NCI-H2081 (cell line): ENCODE data around the gene CUL9.
A peak's percentile ranks its signal among the peaks of the same experiment; 100 is the strongest.
"Not testable (repeated sequence)": the region's sequence is repeated elsewhere in the genome, so short reads cannot be mapped to it uniquely, and the experiment has no call there.

ENCODE experiments used
- DNase-seq, 2 experiments: peaks; one replicate each; lab custom pipeline; 2025; lab: John Stamatoyannopoulos, UW

Gene CUL9

DNA sequence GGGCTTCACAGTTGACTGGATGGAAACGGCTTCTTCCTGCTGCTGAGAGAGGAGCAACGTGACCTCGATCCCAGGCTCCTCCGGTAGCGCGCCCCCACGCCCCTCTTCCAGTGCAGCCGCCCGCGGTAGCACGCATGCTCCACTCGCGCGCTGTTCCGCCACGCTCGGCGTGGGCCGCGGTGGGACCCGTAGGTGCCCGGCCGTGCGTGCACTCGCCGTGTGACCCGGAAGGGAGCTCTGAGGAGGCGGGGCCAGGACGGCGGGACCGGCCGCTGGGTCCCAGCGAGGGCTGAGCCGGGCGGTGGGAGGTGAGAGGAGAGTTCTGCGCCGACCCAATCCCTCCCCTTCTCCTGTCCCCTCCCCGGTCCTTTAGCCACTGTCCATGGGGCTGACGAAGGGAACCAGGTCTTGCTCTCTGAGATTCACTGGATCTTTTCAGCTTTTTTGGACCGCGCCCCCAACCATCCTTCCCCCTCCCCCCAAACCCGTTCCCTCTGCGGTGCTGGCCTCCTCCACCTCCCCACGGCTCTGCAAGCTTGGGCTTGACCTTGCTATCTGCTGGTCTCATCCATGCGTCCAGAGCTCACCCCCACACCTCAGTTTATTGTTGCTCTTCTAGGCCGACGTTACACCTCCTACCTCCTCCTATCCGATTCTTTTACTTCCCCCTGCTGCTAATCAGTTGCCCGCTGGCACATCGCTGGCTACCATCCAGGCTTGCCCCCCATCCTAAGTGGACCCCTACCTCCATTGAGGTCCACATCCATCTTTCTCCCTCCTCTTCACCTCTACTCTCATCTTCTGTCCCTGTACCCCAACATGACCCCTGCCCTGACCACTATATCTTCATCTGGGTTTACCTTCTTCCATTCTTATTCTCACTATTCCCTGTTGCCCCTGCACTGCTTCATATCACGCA, at the start of gene CUL9:
TSS of gene CUL9 (plus strand) at position 255 of the 919 bp plus-strand sequence. CDS start 2,115 bp downstream, outside the sequence.
- peak; percentile 56 to 77 for DNase-seq

DNA sequence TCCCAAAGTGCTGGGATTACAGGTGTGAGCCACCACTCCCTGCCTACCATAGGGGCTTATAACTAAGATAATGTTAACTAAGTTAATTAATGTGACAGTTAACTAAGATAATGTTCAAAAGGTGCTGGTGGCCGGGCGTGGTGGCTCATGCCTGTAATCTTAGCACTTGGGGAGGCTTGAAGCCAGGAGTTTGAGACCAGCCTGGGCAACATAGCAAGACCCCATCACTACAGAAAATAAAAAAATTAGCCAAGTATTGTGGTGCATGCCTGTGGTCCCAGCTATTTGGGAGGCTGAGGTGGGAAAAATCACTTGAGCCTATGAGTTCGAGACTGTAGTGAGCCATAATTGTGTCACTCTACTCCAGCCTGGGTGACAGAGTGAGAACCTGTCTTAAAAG, 43.7 kb upstream of the CUL9 start:
- no peak for DNase-seq

DNA sequence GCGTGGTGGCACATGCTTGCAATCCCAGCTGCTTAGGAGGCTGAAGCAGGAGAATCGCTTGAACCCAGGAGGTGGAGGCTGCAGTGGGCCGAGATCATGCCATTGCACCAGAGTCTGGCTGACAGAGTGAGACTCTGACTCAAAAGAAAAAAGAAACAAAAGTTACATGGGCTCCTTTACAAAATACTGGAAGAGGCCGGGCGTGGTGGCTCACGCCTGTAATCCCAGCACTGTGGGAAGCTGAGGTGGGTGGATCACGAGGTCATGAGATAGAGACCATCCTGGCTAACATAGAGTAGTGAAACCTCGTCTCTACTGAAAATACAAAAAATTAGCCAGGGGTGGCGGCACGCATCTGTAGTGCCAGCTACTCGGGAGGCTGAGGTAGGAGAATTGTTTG, 42.0 kb upstream of the CUL9 start:
- not testable (repeated sequence) for DNase-seq

DNA sequence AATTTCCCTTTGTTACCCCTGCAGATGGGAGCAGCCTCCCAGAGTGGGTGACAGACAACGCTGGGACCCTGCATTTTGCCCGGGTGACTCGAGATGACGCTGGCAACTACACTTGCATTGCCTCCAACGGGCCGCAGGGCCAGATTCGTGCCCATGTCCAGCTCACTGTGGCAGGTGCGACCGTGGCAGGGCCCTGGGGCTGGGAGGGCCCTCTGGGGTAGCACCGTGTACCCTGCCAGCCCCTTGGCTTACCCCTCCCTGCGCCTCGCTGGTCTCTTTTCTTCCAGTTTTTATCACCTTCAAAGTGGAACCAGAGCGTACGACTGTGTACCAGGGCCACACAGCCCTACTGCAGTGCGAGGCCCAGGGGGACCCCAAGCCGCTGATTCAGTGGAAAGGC, 40.4 kb upstream of the CUL9 start:
- no peak for DNase-seq

DNA sequence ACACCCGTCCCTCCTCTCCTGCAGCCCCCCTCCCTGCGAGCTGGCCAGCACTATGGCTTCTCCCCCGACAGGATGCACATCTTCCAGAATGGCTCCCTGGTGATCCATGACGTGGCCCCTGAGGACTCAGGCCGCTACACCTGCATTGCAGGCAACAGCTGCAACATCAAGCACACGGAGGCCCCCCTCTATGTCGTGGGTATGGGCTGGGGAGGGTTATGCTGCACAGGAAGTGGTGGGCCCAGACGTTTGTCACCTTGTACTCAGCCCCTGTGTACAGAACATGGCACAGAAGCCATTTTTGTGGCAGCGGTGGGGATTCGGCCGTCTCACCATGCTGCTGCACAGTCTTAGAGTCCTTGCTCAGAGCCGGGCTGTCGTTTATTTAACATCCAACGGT, 39.9 kb upstream of the CUL9 start:
- no peak for DNase-seq

DNA sequence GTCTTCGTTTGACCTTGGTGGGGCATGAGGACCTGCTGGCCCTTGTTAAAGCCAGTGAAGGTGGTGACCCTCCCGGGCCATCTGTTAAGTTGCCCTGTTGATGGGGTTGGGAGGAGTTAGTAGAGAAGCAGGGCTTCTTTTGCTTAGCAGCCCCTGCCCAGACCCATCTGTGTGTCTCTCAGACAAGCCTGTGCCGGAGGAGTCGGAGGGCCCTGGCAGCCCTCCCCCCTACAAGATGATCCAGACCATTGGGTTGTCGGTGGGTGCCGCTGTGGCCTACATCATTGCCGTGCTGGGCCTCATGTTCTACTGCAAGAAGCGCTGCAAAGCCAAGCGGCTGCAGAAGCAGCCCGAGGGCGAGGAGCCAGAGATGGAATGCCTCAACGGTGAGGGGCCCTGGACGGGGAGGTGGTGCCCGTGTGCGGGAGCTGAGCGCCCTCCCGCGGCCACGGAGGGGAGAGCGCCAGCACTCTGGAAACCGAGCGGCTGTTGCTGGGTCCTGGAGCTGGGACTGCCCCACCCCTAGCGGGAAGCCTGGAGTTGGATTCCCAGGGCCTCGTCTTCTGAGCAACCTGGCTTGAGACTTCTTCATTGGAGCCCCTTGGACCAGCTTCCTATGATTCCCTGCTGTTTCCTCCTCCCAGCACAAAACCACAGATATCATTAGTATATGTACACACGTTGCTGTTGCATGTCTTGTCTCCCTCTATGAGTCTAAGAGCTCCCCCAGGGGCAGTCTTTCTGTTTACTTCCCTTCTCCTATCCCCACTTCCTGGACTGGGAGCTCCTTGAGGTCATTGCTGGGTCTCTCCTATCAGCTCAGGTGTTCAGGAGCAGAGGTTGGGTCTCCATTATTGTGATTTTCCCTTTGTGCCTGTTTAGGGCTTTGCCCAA, 38.5 kb upstream of the CUL9 start:
- peak; percentile 81 to 86 for DNase-seq

DNA sequence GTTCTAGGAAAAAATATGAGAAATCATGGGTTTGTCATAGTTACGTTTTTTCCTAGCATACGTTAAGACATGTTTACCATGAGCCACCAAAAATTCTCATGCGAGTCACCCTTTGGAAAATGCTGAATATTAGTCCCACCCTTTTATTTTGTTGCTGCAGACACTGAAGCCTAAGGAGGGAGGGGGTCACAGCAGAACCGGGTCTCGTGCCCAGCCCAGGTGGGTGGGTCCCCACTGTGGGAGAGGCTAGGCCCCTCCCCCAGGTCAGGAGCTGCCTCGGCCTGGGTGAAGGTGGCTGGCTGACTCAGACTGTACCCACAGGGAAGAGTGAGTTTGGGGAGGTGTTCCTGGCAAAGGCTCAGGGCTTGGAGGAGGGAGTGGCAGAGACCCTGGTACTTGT, 37.1 kb upstream of the CUL9 start:
- DNase-seq: no peak

DNA sequence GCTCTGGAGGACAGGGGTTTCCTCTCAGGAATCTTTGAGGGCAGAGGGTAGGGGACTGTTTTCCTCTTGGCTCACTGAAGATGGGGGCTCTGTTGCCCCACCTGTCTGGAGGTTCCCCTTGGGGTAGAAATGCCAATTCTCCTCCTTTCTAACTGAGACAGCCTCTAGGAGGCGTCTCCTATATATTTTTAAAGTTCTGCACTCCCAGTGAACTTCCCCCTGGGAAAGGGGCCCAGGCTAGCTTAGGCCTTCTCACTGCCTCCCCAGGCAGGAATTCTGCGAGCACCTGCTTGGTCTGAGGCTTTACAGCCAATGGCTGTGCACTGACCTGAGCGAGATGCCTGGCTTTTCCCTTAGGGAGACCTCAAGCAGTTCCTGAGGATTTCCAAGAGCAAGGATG, 35.7 kb upstream of the CUL9 start:
- no peak for DNase-seq

DNA sequence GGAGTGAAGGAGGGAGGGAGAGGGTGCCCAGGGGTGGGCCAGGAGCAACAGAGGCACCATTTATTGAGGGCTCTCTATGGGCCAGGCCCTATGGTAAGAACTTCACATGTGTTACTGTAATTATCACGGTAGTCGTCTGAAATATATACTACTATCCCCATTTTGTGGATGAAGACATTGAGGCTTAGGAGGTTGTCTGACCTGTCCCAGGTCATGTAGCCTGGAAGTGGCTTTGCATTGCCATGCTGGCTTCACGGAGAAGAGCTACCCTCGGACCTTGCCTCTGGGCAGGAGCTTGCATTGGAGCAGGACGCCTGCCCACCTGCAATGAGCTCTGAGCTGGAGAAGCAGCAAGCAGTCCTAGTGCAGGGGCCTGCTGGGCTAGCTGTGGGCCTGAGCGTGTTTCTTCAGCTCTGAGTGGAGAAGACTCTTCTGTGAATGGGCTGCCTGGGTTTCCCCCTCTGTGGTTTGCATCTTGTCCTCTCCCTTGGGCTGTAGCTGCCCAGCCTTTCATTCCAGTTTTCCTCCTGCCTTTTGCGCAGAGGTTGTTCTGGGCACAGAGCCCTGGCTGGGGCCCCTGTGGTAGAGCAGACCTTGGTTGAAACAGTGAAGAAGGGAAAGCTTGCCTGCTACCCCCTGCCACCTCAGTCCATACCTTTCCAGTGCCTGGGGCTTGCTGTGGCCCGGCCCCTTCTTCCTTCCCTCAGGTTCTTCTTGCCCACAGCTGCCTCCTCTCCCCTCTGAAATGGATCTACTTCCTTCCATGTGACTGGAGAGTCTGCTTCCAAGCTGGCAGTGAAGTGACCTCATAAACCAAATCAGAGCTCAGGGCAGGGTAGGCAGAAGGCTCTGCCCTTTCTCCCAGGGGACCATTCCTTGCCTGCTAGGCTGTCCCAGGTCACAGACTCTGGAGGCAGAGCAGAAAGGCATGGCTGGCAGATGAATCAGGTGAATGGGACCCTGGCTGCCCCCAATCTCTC, 35.0 kb upstream of the CUL9 start:
- DNase-seq: no peak

DNA sequence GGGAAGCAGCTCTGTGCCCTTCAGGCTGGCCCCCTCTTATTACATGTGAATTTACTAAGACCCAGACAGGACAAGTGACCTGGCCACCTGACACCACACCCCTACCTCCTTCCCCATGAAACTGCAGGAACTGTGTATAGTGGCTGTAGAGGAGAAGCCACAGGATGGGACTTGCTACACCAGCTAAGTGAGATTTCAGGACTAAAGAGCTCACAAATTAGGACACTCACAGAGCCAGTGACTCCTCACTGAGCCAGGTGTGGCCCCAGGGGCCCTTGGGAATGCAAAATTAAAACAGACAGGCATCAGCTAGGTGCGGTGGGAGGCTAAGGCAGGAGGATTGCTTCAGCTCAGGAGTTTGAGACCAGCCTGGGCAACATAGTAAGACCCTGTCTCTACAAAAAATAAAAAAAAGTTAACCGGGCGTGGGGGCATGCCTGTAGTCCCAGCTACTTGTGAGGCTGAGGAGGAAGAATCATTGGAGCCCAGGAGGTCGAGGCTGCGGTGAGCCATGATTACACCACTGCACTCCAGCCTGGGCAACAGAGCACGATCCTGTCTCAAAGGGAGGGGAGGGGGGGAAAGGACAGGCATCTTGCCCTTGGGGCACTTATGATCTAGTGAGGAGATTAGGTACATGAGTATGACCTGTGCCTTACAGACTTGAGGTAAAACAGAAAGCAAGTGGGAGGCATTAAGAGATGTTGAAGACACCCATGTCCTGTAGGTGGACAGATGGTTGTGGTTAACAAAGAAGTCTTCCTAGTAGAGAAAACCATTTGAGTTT, 34.1 kb upstream of the CUL9 start:
- DNase-seq: no peak

DNA sequence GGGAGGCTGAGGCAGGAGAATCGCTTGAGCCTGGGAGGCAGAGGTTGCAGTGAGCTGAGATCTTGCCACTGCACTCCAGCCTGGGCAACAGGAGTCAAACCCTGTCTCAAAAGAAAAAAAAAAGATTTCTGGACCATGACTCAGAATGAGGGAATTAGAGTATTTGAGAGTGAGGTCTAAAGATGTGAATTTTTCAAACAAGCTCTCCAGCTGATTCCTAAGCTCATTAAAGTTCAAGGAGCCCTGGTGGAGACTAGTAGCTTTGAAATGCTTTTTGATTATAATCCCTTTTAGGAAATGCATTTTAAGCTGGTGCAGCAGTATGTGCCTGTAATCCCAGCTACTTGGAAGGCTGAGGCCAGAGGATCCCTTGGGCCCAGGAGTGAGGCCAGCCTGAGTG, 32.7 kb upstream of the CUL9 start:
- DNase-seq: no peak

DNA sequence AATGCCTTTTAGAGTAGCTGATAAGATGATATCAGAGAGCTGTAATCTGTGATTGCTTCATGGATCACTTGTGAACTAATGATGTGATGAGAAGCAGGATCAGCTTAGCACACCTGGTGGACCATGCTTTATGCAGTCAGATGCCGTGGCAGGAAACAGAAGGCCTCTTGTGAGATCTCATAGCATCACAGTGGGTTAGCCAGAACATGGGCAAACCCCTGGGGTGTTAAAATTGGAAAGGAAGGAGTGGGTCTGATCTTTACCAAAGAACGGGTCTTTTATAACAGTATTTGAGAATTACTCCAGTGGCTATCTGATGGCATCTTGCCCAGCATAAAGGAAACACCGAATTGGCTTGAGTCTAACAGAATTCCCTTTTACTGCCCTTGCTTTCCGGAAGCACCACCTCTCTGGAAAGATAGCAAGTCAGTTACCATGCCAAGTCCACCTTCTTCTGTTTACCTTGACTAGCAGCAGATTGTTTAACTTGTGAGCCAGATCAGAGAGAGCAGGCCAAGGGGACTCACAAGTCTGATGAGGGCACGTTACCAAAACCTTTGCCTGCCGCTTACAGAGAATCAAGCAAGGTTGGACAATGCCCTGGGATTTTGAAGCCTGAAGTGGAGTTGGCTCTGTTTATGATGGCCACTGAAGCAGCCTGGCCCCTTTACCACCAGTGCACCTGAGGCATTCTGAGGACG, 31.8 kb upstream of the CUL9 start:
- no peak for DNase-seq

DNA sequence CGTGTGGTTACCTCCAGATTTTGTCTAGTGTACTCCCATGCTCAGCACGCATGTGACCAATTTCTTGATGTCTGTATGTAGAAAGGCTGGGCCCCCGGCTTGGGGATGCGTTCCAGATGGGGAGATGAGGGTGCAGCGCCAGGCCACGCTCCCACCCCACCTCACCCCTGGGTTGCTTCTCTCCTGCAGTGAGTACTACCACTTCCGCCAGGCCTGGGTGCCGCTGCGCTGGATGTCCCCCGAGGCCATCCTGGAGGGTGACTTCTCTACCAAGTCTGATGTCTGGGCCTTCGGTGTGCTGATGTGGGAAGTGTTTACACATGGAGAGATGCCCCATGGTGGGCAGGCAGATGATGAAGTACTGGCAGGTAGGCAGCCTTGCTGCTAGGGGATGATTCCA, 22.4 kb upstream of the CUL9 start:
- no peak for DNase-seq

DNA sequence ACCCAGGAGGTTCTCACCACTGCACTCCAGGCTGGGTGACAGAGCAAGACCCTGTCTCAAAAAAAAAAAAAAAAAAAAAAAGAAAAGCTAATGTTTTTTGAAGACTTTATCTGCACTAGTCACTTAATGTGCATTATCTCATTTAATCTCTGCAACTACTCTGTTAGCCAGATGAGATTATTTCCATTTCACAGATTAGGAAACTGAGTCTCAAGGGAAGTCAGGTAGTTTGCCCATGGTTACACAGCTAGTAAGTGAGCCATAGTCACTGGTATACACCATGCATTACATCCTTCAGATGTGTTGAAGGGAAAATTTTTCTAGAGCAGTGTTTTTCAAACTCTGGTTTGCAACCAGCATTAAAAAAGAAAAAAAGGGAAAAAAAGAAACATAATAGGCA, 18.1 kb upstream of the CUL9 start:
- no peak for DNase-seq

DNA sequence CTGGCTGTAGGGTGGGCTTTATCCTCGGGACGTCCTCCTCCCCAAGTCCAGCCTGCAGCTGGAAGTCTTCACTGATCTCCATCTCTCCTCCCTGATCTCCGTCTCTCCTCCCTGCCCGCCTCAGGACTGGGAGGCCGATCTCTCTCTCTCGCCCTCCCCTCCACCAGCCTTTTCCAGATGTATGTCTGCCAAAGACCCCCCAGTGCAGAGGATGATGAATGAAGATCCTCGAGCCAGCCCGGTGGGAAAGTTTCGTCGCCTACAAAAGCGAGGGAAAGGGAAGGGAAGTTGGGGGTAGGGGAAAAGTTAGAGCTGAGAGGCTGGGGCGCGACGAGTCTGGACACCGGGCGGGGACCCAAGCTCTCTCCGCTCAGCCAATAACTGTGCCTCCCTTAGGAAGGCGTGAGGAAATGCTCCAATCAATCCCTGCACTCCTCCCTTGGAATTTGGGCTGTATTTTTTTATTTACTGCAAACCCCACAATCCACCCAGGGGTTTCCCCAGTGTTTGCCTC, 11.5 kb upstream of the CUL9 start:
- no peak for DNase-seq

DNA sequence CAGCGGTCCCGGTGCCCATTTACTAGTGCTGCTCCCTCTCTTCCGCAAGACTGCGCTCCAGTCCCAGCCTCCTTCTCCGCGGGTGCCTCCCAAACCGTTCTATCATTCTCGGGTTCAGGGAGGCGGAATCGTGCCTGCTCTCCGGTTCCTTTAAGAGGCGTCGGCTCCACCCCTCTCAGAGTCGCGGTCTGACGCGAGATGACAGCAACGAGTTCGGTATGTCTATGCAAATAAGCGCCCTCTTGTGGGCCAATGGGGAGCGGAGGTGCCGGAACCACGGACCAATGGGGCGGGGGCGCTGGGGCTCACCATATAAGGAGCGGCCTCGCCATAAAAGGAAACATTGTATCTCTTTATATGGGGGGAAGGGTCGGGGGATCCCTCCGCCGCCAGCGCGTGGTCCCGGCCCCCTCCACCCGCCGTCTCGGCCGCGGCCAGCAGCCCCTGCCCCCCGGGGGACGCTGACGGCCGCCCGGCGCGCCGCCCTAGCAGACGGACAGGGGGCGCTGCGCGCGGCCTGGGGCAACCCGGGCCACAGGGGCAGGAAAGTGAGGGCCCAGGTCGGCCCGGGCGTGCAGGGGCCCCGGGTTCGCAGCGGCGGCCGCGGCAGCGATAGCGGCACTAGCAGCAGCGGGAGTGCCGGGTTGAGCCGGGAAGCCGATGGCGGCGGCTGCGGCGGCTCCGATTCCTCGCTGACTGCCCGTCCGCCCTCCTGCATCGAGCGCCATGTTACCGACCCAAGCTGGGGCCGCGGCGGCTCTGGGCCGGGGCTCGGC, 10.9 kb upstream of the CUL9 start, which contains the start of gene SRF:
TSS of gene SRF (plus strand) at position 339 of the 776 bp plus-strand sequence. CDS start at position 727, 388 bp downstream.
- DNase-seq: peak; percentile 99

DNA sequence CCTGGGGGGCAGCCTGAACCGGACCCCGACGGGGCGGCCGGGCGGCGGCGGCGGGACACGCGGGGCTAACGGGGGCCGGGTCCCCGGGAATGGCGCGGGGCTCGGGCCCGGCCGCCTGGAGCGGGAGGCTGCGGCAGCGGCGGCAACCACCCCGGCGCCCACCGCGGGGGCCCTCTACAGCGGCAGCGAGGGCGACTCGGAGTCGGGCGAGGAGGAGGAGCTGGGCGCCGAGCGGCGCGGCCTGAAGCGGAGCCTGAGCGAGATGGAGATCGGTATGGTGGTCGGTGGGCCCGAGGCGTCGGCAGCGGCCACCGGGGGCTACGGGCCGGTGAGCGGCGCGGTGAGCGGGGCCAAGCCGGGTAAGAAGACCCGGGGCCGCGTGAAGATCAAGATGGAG, 10.3 kb upstream of the CUL9 start:
- no peak for DNase-seq

DNA sequence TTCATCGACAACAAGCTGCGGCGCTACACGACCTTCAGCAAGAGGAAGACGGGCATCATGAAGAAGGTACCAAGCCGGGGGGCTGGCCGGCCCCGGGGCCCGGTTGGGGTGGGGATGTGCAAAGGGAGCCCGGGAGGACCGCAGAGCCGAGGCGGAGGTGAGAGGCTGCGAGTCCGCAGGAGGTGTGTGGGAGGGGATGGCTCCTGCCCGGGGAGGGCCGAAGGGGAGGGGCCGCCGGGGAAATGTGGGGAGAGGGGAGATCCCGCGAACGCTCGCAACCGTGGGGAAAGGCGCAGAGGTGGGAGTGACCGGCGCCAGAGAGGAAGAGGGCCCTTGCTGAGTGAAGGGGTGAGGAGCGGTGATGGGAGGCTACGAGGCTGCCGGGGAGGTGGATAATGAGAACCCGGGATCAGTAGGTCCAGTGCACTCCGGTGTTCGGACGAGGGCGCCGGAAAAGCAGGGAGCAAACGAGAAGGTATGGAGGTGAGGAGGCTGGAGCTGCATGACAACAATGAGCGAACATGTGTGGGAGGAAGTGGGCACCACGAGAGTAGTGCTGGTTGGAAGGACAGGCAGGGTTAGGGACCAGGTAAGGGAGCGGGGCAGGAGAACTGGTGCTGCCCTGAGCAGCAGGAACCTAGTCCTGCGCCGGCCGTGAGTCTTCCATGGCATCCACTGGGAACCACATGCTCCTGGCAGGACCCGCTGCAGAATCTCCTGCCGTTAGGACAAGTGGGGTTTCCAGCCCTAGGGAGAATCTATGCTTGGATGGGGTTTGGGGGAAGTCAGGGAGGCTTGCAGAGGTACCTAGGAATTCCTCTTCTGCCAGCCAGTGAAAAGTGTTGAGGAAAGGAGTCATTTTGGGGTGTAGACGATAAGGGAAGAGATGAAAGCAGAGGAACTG, 9.6 kb upstream of the CUL9 start:
- DNase-seq: peak; percentile 2 to 49
